ENCODE data around the gene ICAM2. TPM values are rescaled to one million over a fixed set of nuclear protein-coding genes. Genes with fewer than 3 reads are reported as not detected.
"Not testable (repeated sequence)": the region's sequence is repeated elsewhere in the genome, so short reads cannot be mapped to it uniquely, and the experiment has no call there.

ICAM2 gene
- total RNA-seq, 1 donor from 2014 or later, result 212 TPM

GRCh38 chr17:64028874-64029464 is 8.5 kb upstream of the ICAM2 start:
- peak in 1 of 2 donors; percentile 71 for DNase-seq (ENCODE audit: low spot score in 2 of 2)
- TF ChIP-seq CTCF (IDR thresholded peaks at IDR 0.05), result peak; percentile 52 to 77 (median 64)
- H3K27ac ChIP-seq, result no peak overlapping the region
- no peaks in the 10 kb centered on the region for H3K9me3 ChIP-seq
- intact Hi-C loops (cut with DNase I), result loop anchor here (1.0 to 10.0 kb wide), 2 partner anchors 104 to 256 kb away; no protein-coding TSS in a partner anchor
- H3K4me3 ChIP-seq, result no peak overlapping the region
- H3K36me3 ChIP-seq, result no peaks in the 10 kb centered on the region
- H3K27me3 ChIP-seq, result no peaks in the 10 kb centered on the region
- H3K4me1 ChIP-seq, result peaks cover 0 to 3% of the 10 kb centered on the region in 2 donors

GRCh38 chr17:64025732-64026294 is 5.4 kb upstream of the ICAM2 start:
- H3K4me1 ChIP-seq, result peaks cover 0 to 3% of the 10 kb centered on the region in 2 donors
- intact Hi-C loops (cut with DNase I), result loop anchor here (2.0 to 10.0 kb wide), 2 partner anchors 107 to 259 kb away; partner anchors contain the start of gene GH1
- peak; percentile 88 to 95 (median 91) for TF ChIP-seq CTCF (IDR thresholded peaks at IDR 0.05)
- H3K4me3 ChIP-seq, result peak overlapping the region; percentile 29 to 33
- no peaks in the 10 kb centered on the region for H3K36me3 ChIP-seq
- no peaks in the 10 kb centered on the region for H3K9me3 ChIP-seq
- peak; percentile 46 to 87 for DNase-seq (ENCODE audit: low spot score in 2 of 2)
- no peak overlapping the region for H3K27ac ChIP-seq
- H3K27me3 ChIP-seq, result no peaks in the 10 kb centered on the region

- Histone ChIP-seq H3K4me1 (peaks cover 0 to 3% of the 10 kb centered on the region in 2 donors), H3K9me3 (no peaks in the 10 kb centered on the region), H3K4me3 (peak overlapping the region in 1 of 2 donors; percentile 33), H3K36me3 (no peaks in the 10 kb centered on the region), H3K27me3 (no peaks in the 10 kb centered on the region), H3K27ac (no peak overlapping the region)
- no peak for TF ChIP-seq CTCF (IDR thresholded peaks at IDR 0.05)
- peak in 1 of 2 donors; percentile 65 for DNase-seq (ENCODE audit: low spot score in 2 of 2)
- intact Hi-C loops (cut with DNase I), result loop anchor here (2.0 to 10.0 kb wide), 2 partner anchors 106 to 260 kb away; partner anchors contain the start of gene GH1
Observed at GRCh38 chr17:64024781-64025731, 4.6 kb upstream of the ICAM2 start.

- H3K36me3 ChIP-seq, result no peaks in the 10 kb centered on the region
- H3K4me3 ChIP-seq, result no peak overlapping the region
- peaks cover 0 to 3% of the 10 kb centered on the region in 2 donors for H3K4me1 ChIP-seq
- no peaks in the 10 kb centered on the region for H3K27me3 ChIP-seq
- no peak for TF ChIP-seq CTCF (IDR thresholded peaks at IDR 0.05)
- DNase-seq (ENCODE audit: low spot score in 2 of 2), result peak in 1 of 2 donors; percentile 46
- H3K27ac ChIP-seq, result no peak overlapping the region
- no peaks in the 10 kb centered on the region for H3K9me3 ChIP-seq
- intact Hi-C loops (cut with DNase I), result loop anchor here (2.0 to 10.0 kb wide), 2 partner anchors 105 to 261 kb away; partner anchors contain the start of gene GH1
Observed at GRCh38 chr17:64024215-64024654, 3.8 kb upstream of the ICAM2 start.

GRCh38 chr17:64022611-64023063 is 2.2 kb upstream of the ICAM2 start:
- peak in 1 of 2 donors; percentile 59 for DNase-seq (ENCODE audit: low spot score in 2 of 2)
- Histone ChIP-seq H3K4me1 (peaks cover 0 to 3% of the 10 kb centered on the region in 2 donors), H3K4me3 (no peak overlapping the region), H3K27ac (no peak overlapping the region), H3K36me3 (no peaks in the 10 kb centered on the region), H3K27me3 (no peaks in the 10 kb centered on the region), H3K9me3 (no peaks in the 10 kb centered on the region)
- TF ChIP-seq CTCF (IDR thresholded peaks at IDR 0.05), result no peak
- intact Hi-C loops (cut with DNase I), result loop anchor here (10.0 kb wide), 1 partner anchor 262 kb away; no protein-coding TSS in a partner anchor

- intact Hi-C loops (cut with DNase I); H3K36me3 ChIP-seq: not testable (repeated sequence)
Observed at GRCh38 chr17:64019551-64019961, 877 bp downstream of the ICAM2 start.

More at GRCh38 chr17:64019551-64019961, 877 bp downstream of the ICAM2 start:
- peak in 1 of 2 donors; percentile 37 for DNase-seq (ENCODE audit: low spot score in 2 of 2)
- not testable (repeated sequence) for H3K4me1 ChIP-seq, H3K27me3 ChIP-seq, H3K9me3 ChIP-seq
- H3K4me3 ChIP-seq, result peak overlapping the region in 1 of 2 donors; percentile 60
- H3K27ac ChIP-seq, result peak overlapping the region in 1 of 2 donors; percentile 50
